T-helper 1 cell treated with Interleukin-12 subunit alpha and Interleukin-12 subunit beta and Interleukin-4 antibody, amounts not matched to agents 30 μg/mL and 1 μg/mL, for 36 hours (primary cell): ENCODE data around the gene TBC1D17.

Source experiments
- H3K27ac Mint-ChIP-seq: one replicate; pipeline ENCODE4 v1.8.0; 2021; ENCODE audit warnings: mild to moderate bottlenecking, mixed read lengths
- H3K27me3 Mint-ChIP-seq: one replicate; pipeline ENCODE4 v1.8.0; 2021; ENCODE audit warnings: low read depth, mixed read lengths
- H3K36me3 Mint-ChIP-seq: one replicate; pipeline ENCODE4 v1.8.0; 2021; ENCODE audit warnings: low read depth, mixed read lengths
- H3K4me1 Mint-ChIP-seq: one replicate; pipeline ENCODE4 v1.8.0; 2021; ENCODE audit warnings: low read depth, mixed read lengths
- H3K4me3 Mint-ChIP-seq: one replicate; pipeline ENCODE4 v1.8.0; 2021; ENCODE audit warnings: mild to moderate bottlenecking, moderate library complexity, mixed read lengths
- H3K9me3 Mint-ChIP-seq: one replicate; pipeline ENCODE4 v1.8.0; 2021; ENCODE audit warnings: mixed read lengths

Gene TBC1D17

GRCh38 chr19:49853852-49854377 lies 23.6 kb upstream of the TBC1D17 start:
- peak overlapping the region; percentile 65 for H3K27ac Mint-ChIP-seq
- peaks cover 26% of the 10 kb centered on the region for H3K4me1 Mint-ChIP-seq
- peak overlapping the region; percentile 31 for H3K4me3 Mint-ChIP-seq
- peaks cover 6% of the 10 kb centered on the region for H3K9me3 Mint-ChIP-seq
- H3K27me3 Mint-ChIP-seq = peaks cover 6% of the 10 kb centered on the region
- H3K36me3 Mint-ChIP-seq = peaks cover 7% of the 10 kb centered on the region

GRCh38 chr19:49854378-49855263 lies 22.9 kb upstream of the TBC1D17 start:
- Mint-ChIP-seq H3K36me3 (peaks cover 4% of the 10 kb centered on the region), H3K9me3 (peaks cover 3% of the 10 kb centered on the region), H3K4me1 (peaks cover 22% of the 10 kb centered on the region), H3K27ac (no peak overlapping the region), H3K27me3 (peaks cover 6% of the 10 kb centered on the region), H3K4me3 (no peak overlapping the region)

GRCh38 chr19:49855277-49855675 lies 22.2 kb upstream of the TBC1D17 start:
- H3K27ac Mint-ChIP-seq = no peak overlapping the region
- peaks cover under 1% of the 10 kb centered on the region for H3K9me3 Mint-ChIP-seq
- peaks cover 6% of the 10 kb centered on the region for H3K27me3 Mint-ChIP-seq
- H3K4me1 Mint-ChIP-seq = peaks cover 17% of the 10 kb centered on the region
- H3K36me3 Mint-ChIP-seq = peaks cover 3% of the 10 kb centered on the region
- H3K4me3 Mint-ChIP-seq = no peak overlapping the region

- Mint-ChIP-seq H3K27me3 (peaks cover 6% of the 10 kb centered on the region), H3K36me3 (peaks cover 3% of the 10 kb centered on the region), H3K27ac (no peak overlapping the region), H3K4me3 (no peak overlapping the region), H3K4me1 (peaks cover 15% of the 10 kb centered on the region), H3K9me3 (no peaks in the 10 kb centered on the region)
These were observed 21.6 kb upstream of the TBC1D17 start for GRCh38 chr19:49855676-49856573.

GRCh38 chr19:49856574-49857021 lies 20.9 kb upstream of the TBC1D17 start:
- peaks cover 6% of the 10 kb centered on the region for H3K27me3 Mint-ChIP-seq
- peaks cover 15% of the 10 kb centered on the region for H3K4me1 Mint-ChIP-seq
- no peak overlapping the region for H3K4me3 Mint-ChIP-seq
- H3K36me3 Mint-ChIP-seq = peaks cover 3% of the 10 kb centered on the region
- no peaks in the 10 kb centered on the region for H3K9me3 Mint-ChIP-seq
- no peak overlapping the region for H3K27ac Mint-ChIP-seq

GRCh38 chr19:49857061-49857837 lies 20.3 kb upstream of the TBC1D17 start:
- Mint-ChIP-seq H3K4me1 (peaks cover 12% of the 10 kb centered on the region), H3K9me3 (no peaks in the 10 kb centered on the region), H3K36me3 (peaks cover 5% of the 10 kb centered on the region), H3K27me3 (peaks cover 2% of the 10 kb centered on the region), H3K27ac (no peak overlapping the region), H3K4me3 (no peak overlapping the region)

- H3K27ac Mint-ChIP-seq = no peak overlapping the region
- H3K27me3 Mint-ChIP-seq = no peaks in the 10 kb centered on the region
- H3K4me3 Mint-ChIP-seq = no peak overlapping the region
- H3K36me3 Mint-ChIP-seq = peaks cover 5% of the 10 kb centered on the region
- H3K9me3 Mint-ChIP-seq = no peaks in the 10 kb centered on the region
- H3K4me1 Mint-ChIP-seq = peaks cover 7% of the 10 kb centered on the region
These were observed 19.7 kb upstream of the TBC1D17 start for GRCh38 chr19:49857838-49858087.

GRCh38 chr19:49858088-49858985 lies 19.2 kb upstream of the TBC1D17 start:
- H3K27me3 Mint-ChIP-seq = no peaks in the 10 kb centered on the region
- peaks cover 8% of the 10 kb centered on the region for H3K36me3 Mint-ChIP-seq
- no peaks in the 10 kb centered on the region for H3K9me3 Mint-ChIP-seq
- H3K27ac Mint-ChIP-seq = no peak overlapping the region
- H3K4me1 Mint-ChIP-seq = peaks cover 4% of the 10 kb centered on the region
- H3K4me3 Mint-ChIP-seq = no peak overlapping the region

- H3K9me3 Mint-ChIP-seq = no peaks in the 10 kb centered on the region
- H3K36me3 Mint-ChIP-seq = peaks cover 20% of the 10 kb centered on the region
- H3K4me3 Mint-ChIP-seq = no peak overlapping the region
- no peak overlapping the region for H3K27ac Mint-ChIP-seq
- no peaks in the 10 kb centered on the region for H3K27me3 Mint-ChIP-seq
- peaks cover 3% of the 10 kb centered on the region for H3K4me1 Mint-ChIP-seq
These were observed 17.7 kb upstream of the TBC1D17 start for GRCh38 chr19:49859682-49860335.

GRCh38 chr19:49860336-49861102 lies 17.0 kb upstream of the TBC1D17 start:
- Mint-ChIP-seq H3K36me3 (peaks cover 23% of the 10 kb centered on the region), H3K4me1 (peaks cover 8% of the 10 kb centered on the region), H3K4me3 (no peak overlapping the region), H3K9me3 (no peaks in the 10 kb centered on the region), H3K27me3 (no peaks in the 10 kb centered on the region), H3K27ac (no peak overlapping the region)

GRCh38 chr19:49861107-49861506 lies 16.4 kb upstream of the TBC1D17 start:
- peaks cover 13% of the 10 kb centered on the region for H3K4me1 Mint-ChIP-seq
- H3K9me3 Mint-ChIP-seq = no peaks in the 10 kb centered on the region
- H3K4me3 Mint-ChIP-seq = no peak overlapping the region
- peaks cover 26% of the 10 kb centered on the region for H3K36me3 Mint-ChIP-seq
- H3K27me3 Mint-ChIP-seq = no peaks in the 10 kb centered on the region
- no peak overlapping the region for H3K27ac Mint-ChIP-seq

GRCh38 chr19:49861541-49862378 lies 15.7 kb upstream of the TBC1D17 start:
- Mint-ChIP-seq H3K27ac (no peak overlapping the region), H3K36me3 (peaks cover 31% of the 10 kb centered on the region), H3K27me3 (no peaks in the 10 kb centered on the region), H3K9me3 (no peaks in the 10 kb centered on the region), H3K4me3 (no peak overlapping the region), H3K4me1 (peaks cover 20% of the 10 kb centered on the region)
